GM06990 (cell line): ENCODE results near the gene PRIMA1.

Experiments used
- DNase-seq: peaks from one replicate; pipeline ENCODE4 v3.0.0-alpha.2; 2011; ENCODE audit not compliant: insufficient read length; ENCODE audit errors: extremely low read depth
- H3K27me3 ChIP-seq: replicated peaks from 2 replicates; pipeline ENCODE4 v1.6.0; 2011; ENCODE audit warnings: low read length; ENCODE audit not compliant: control insufficient read depth, insufficient read depth
- H3K36me3 ChIP-seq: 2 replicates; pipeline ENCODE4 v1.5.1; 2011; ENCODE audit warnings: low read length; ENCODE audit not compliant: control insufficient read depth, insufficient read depth
- H3K4me3 ChIP-seq: replicated peaks from 2 replicates; pipeline ENCODE4 v1.5.1; 2011; ENCODE audit warnings: low read depth, mild to moderate bottlenecking, control low read depth, low read length
- CTCF ChIP-seq: IDR thresholded peaks from 2 replicates; pipeline ENCODE4 v1.5.1; 2011; ENCODE audit warnings: low read length, control low read depth, mild to moderate bottlenecking, inconsistent platforms; ENCODE audit not compliant: insufficient read depth, poor library complexity, severe bottlenecking

Gene PRIMA1

GRCh38 chr14:93787465-93788292 is 606 bp downstream of the PRIMA1 start:
- Histone ChIP-seq H3K27me3 (peaks cover 3% of the 10 kb centered on the region; the same call in 1 of the 2 replicates), H3K36me3 (no peaks in the 10 kb centered on the region), H3K4me3 (no peak overlapping the region)
- TF ChIP-seq CTCF = no peak
- no peak for DNase-seq

GRCh38 chr14:93785423-93785822 is 2.9 kb downstream of the PRIMA1 start:
- no peak for TF ChIP-seq CTCF
- no peaks in the 10 kb centered on the region for H3K36me3 ChIP-seq
- no peak overlapping the region for H3K4me3 ChIP-seq
- no peak for DNase-seq
- H3K27me3 ChIP-seq = peaks cover 3% of the 10 kb centered on the region; the same call in 1 of the 2 replicates

- DNase-seq = no peak
- no peak for TF ChIP-seq CTCF
- Histone ChIP-seq H3K4me3 (no peak overlapping the region), H3K36me3 (no peaks in the 10 kb centered on the region), H3K27me3 (0 out of 2 replicates have a peak, but pooled peaks cover 3% of the 10 kb centered on the region)
These were observed 3.4 kb downstream of the PRIMA1 start for GRCh38 chr14:93784878-93785277.

GRCh38 chr14:93780813-93781400 is 7.4 kb downstream of the PRIMA1 start:
- TF ChIP-seq CTCF = no peak
- no peak for DNase-seq
- Histone ChIP-seq H3K36me3 (no peaks in the 10 kb centered on the region), H3K4me3 (no peak overlapping the region), H3K27me3 (no peaks in the 10 kb centered on the region)

- no peak for TF ChIP-seq CTCF
- H3K4me3 ChIP-seq = no peak overlapping the region
- DNase-seq = no peak
- H3K36me3 ChIP-seq = no peaks in the 10 kb centered on the region
- H3K27me3 ChIP-seq = no peaks in the 10 kb centered on the region
These were observed 9.2 kb downstream of the PRIMA1 start for GRCh38 chr14:93778856-93779629.
